HG03565 (cell line): ENCODE measurements around the gene BMPR1B.

Experiments used
- ATAC-seq: cut with Tn5 transposase; IDR thresholded peaks from one replicate; pipeline ENCODE4 v1.9.1; 2021; ENCODE audit warnings: mild to moderate bottlenecking, moderate library complexity; ENCODE audit not compliant: unreplicated experiment

Gene BMPR1B

DNA sequence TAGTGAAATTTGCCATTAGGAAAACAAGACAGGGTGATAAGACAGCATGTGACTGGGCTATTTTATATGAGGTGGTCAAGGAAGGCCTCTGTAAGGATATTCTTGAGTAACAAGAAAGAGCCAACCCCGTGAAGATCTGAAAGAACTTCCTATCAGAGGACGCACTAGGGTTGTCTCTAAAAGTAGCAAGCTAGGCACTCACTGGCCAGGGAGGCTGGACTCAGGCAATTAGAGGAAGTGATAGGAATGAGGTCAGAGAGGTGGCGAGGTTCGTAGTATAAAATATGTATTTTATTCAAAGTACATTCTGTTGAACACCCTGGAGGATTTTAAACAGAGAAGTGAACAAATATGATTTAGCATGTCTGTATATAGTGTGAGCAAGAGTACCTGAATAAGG, 4.6 kb downstream of the BMPR1B start:
- no peak for ATAC-seq

DNA sequence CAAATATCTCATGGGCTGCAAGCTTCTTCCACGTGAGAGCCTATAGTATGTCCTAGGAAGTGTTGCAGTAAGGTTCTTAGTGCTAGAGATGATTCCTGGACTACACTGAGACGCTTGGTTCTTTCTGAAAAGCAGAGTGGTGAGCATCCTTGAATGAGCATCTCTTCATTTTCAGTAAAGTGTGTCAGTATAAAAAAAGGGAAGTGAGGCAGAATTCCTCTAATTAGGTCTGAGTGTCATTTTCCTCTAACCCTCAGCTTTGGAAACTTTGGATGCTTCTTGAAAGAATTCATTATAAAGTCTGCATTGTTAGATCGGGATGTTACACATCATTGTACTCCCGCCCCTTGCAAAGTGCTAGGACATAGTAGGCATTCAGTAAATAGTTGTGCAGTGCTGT, 5.2 kb downstream of the BMPR1B start:
- ATAC-seq: no peak

DNA sequence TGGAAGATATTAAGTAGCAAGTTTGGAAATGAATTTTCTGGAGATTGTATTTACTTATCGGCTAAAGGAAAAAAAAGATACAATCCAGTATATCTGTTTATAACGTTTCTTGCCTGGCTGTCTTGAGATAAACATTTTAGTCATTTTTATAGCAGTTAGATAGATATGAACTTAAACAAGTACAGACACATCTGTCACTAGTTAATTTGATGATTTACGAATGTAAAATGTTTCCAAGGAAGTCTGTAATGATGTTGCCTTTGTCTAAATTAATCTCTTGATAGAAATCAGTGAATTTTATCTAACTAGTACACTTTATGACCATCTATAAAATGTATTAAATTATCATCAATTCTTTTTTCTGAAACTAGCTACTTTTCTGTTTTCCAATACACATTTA, 5.7 kb downstream of the BMPR1B start:
- no peak for ATAC-seq

DNA sequence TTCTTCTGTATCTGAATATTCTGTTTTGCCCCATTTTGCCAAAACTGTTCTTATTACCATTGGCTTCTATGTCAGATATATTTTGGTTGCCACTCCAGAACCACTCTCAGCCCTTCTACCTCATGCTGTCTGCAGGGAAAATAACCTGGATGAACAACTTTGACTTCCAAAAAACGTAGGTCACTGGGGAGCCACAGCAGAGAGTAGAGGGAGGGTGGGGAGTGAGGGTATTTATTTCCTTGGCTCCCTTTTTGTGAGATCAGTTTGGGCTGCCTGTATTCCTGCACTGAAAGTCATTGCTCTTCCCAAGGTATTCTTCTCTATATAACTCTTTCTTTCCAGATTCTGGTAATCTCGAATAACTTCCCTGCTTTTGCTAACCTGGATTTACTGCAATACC, 6.3 kb downstream of the BMPR1B start:
- ATAC-seq: no peak

DNA sequence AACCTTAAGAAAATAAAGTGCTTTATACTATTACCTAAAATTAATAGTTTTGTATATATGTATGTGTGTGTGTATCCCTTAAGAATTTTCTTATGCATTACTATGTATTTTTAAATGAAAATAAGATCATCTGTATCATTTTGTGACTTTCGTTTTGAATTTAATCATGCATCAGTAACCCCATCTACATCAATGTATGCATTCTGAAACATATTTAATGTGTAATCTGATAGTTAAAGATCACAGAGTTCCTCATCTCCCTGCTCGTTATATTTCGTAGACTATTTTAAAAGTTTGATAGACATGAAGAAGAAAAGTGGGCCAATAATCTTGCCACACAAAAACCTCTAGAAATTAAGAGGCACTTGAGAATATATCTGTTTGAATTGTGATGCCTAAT, 7.4 kb downstream of the BMPR1B start:
- no peak for ATAC-seq

DNA sequence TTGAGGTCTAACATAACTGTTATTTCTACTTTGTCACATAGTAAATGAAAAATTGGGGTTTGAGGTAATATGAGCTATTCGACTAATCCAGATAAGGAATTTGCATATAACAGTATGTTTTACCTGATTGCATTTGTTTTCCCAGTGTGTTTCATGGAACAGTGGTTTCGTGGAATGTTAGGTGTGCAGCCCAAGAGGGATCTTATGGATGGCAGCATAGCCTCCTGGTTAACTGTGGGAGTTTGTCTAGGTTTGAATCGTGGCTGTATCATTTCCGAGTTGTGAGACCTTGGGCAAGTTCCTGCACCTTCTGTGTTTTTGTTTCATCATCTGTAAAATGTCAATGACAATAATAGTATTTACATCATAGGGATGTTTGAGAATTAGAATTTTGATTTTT, 7.9 kb downstream of the BMPR1B start:
- no peak for ATAC-seq

DNA sequence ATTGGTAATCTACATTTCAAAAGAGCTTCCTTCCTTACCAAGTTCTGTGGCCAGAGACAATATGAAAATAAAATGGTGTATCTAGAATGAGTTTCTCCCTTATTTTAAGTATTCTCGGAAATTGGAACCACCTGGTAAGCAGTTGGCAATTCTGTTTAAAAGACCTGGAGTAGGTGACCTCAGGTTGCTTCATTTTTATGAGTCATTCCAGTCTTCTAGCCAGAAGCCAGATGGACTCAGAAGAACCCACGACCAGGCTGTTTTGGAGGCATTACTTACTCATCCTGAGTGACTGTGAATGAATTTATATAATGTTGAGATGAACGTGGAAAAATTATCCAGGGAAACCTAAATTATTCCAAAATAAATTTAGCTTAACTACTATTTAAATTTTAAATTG, 9.1 kb downstream of the BMPR1B start:
- ATAC-seq: no peak

DNA sequence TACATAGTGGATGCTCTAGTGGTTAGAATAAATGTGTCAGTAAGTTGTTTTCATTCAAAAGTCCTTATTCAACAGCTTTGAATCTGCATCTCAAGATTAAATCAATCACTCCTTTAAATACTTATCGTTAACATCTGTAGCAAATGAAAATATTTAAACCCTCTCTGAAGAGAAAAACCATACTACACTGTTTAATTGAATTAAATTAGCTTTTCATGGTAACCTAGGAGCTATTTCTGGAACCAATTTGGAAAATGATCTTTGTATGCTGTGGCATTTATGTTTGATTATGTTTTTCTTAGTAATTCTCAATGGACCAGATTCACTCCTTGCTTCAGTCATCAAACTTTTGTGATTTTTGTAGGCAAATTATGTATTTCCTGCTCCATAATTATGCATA, 9.7 kb downstream of the BMPR1B start:
- ATAC-seq: no peak

DNA sequence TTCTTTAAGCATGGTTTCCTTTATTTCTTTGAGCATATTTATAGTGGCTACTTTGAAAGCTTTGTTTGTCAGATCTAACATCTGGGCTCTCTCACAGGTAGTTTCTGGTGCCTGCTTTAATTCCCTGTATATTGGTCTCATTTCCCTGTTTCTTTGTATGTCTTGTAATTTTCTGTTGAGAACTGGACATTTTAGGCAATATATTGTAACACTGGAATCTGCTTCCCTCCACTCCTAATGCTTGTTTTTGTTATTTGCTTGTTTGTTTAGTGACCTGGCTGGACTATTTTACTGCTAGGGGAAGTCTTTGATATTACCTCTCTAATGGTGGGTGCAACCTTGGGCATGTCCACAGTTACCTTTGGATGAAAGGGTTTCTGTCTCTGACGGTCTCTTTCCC, 25.0 kb downstream of the BMPR1B start:
- ATAC-seq: no peak

DNA sequence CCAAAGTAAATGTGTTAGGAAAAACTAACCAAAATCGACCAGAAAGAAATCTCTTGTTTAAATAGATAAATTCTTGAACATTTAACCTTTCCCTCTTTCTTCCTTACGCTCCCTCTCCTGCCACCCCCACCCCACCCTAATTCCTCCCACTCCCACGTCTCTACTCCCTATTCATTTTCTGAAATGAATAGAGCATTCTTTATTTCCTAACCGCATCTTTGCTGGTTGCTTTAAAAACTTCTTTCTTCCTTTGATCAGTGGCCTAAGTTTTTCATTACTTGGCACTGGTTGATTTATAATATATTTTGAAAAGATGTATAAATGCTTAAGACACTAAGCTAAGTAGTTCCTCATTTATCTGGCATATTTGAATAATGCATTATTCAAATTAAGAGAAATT, 33.9 kb downstream of the BMPR1B start:
- ATAC-seq: no peak

DNA sequence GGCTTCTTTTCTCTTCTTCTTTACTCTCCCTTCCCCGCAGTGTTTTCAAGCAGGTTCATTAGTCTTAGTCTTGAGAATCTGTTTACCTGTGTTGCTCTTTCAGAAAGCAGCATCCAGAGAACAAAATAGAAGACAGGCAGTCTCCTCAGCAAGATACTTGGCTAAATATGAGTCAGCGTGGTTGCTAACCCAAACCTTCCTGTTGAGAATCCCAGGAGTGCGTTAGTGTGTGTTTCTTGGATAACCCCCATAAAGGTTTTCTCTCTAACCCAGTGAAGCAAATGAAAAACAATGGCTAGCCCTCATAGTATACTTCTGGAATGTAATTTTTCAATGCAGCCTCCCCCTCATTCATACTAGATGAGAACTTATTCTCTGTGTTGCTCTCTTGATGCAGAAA, 41.1 kb downstream of the BMPR1B start:
- ATAC-seq: no peak

DNA sequence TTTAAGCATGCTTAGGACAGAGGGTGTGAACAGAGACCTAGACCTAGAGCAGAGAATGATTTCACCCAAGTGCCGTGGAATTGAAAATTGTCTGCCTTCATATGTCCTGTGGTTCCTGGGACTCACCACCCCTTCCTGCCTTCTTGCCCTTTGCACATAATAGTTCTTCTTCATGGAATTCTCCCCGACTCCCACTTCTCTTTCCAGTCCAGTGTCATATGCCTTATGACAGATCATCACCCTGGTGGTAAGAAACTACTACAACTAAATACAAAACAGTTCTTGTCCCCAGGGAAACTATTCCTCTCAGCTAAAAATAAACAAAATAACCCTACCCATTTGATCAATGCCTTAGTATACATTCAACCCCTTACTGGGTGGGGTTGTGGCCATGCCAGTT, 43.3 kb downstream of the BMPR1B start:
- ATAC-seq: no peak

DNA sequence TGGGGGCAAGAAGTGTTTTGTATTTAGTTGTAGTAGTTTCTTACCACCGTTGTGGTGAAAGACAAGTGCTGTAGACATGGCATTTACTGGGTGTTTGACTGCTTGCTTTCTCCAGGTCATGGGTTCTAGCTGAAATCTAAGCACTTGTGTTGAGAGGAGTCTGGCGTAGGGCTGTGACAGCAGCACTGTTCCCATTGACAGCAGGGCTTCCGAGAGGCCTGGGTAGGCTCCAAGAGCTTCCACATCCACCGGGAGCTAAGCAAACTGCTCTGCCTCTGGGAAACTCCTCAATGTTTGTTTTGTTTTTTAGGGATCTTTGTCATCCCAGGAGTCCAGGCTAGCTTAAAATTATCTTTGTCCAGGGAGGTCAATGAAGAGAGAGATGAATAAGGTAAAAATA, 44.3 kb downstream of the BMPR1B start:
- no peak for ATAC-seq

DNA sequence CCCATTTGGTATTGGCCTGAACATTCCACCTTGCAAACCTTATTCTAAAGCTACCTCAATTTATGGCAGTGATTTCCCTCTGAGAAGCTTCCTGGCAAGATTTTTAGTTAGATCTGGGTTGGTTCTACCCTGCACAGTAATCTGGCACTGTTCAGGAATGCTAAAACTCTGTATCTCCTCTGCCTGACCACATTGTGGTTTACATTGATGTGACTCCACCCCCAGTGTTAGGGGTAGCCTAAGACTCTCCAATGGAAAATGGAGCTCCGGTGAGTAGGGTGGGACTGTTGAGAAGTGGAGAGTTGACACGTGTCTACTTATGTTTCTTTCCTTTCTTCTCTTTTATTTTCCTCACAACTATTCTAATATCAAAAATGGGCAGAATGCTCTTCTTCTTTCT, 45.4 kb downstream of the BMPR1B start:
- no peak for ATAC-seq

DNA sequence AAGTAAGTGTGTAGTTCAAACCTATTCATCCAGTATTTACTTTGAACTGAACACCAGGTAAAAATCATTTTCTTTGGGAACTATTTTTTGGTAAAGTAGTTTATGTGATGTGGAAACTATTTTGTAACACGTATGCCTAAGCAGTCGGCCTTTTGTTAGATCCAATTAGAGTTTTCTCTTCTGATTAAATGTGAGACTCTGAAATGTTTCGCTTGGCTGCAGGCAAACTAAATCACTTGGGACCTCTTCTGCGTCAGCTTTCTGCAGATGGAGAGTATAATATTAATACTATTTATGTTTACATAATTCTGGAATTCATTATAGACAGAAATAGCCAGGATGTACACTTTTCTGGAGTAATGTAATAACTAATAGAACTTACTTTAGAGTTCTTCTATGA, 46.9 kb downstream of the BMPR1B start:
- ATAC-seq: no peak

DNA sequence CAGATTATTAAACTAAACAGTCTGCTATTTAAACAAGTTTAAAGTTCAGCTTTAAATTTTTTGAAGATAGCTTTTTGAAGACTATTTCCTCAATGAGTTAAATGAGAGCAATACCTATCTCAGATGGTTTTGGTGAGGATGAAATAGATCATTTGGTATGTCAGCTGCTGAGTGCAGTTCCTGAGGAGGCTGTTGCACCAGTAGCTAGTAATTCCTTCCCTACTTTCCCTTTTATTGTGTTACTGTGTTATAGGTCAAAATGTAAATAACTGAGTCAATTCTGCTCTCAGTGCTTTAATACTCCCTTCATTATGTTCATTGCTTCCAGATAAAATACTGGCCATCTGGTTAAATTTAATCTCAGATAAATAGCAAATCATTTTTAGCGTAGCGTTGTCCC, 48.6 kb downstream of the BMPR1B start:
- no peak for ATAC-seq

DNA sequence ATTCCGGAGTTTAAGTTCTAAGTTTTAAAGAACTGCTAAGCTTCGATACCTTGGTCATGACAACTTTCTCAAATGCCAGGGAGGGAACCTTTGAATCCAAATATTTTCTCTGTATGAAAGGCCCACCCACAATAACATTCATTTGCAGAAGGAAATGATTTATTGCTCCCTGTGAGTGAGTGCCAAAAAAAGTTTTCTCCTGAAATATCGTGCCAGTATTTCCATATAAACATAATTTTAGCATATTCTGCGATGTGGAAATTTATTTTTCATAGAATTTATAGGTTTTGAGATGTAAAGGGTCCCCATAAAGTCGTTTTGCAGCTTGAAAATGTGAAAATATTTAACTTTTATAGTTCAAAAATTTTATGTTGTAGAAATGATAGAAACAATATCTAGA, 53.9 kb downstream of the BMPR1B start:
- ATAC-seq: no peak

DNA sequence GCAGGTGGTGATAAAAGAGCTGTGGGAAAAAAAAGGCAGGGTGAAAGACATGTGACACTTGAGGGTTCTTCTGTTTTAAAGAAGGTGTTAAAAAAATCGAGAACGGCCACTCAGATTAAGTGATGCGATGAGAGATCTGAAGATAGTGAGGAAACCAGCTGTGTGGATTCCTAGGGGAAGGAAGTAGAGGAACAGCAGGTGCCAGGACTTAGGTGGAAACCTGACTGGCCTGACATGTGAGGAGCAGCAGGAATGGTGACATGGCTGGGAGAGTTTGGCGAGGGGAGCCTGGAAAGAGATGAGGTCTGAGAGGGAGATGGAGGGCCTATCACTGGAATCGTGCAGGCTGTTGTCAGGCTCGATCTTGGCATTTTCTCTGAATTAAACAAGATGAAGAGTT, 55.5 kb downstream of the BMPR1B start:
- no peak for ATAC-seq

DNA sequence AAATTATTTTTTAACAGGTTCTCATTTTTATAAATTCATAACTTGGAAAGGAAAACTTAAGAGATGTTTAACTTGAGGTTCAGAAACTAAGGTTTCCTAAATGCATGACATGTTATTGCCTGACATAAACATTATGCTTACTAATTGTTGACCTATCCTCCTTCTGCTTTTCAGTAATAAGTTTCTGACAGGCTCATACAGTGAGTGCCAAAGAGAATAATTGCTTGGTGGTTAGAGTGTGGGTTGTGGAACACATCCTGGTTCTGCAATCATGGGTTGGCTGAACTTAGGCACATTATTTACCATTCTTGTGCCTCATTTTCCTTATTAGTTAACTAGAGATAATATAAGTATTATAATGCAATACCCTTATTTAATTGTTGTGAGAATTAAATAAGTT, 56.5 kb downstream of the BMPR1B start:
- no peak for ATAC-seq

DNA sequence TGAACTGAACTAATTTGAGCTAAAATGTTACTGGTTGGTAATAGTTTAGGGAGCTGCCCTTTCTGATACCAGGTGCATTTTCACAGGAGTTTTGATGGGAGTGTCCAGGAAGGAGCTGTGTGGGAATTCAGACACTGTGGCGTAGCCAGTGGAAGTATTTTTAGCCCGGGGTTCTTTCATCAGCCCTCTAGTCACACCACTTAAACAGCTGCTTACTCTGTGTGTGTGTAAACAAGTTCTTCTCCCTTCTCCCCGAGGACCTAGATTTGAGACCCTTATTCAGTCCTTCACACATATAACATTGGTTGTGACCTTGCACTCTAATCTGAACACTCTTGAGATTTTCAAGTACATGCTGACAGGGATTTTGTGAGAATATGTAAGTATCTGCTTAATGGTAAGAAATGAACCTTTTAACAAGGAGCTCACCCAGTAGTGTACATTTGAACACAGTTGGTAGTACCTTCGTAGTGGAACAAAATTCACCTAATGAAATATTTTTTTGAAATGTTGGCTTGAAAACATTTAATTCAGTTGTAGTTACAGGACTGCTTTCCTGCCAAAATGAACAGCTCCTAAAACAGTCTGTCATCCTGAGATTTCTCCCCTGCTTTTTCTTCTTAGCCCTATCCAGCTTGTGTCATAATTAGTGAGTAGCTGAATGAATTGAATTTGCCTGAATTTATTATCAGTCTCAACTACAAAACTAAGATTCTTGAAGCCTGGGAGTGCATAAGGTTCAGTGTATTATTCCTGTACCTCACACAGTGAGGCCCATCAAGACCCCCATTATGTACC, 61.8 kb downstream of the BMPR1B start:
- ATAC-seq: no peak

DNA sequence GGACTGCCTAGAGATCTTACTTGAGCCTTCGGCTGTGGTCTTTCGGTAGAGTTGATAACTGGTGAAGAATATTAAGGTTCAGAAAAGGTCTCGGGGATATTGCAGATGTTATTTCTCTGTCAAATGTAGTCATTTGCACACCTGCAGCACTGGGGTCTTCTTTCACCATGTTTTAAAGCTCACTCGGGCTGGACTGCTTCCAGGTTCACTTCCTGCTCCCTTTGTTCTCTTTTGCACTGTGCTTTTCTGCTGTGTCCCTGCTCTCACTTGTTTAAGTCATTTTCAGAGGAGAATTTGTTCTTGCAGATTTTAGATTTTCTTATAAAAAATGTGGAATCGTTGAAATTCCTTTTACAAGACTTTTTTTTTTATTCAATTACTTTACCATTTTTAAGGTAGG, 68.5 kb downstream of the BMPR1B start:
- no peak for ATAC-seq

DNA sequence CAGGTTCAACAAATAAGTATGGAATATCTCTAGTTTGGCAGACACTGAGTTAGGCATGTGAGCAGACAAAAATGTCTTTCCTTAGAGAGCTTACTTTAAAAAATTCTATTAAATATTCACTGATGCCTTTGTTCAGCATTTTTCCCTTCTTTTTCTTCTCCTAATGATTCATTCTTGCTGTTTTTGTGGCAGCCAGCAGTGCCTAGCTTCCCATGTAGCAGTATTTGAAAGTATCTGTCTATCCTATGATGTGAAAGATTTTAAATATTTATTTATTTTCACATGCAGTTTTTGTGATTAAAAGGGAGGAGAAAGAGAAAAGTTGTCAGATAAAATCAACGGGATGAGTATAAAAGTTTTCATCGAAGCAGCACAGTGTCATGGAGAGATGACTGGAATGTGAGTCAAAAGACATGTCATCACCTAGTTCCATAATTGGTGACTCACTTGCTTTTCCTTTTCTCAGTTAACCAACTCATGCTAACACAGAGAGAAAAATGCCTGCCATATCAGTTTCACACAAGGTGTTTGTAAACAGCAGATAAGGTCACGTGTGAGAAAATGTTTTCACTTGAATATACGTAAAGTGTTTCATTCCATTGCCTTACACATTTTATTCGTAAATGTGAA, 69.8 kb downstream of the BMPR1B start:
- ATAC-seq: no peak

DNA sequence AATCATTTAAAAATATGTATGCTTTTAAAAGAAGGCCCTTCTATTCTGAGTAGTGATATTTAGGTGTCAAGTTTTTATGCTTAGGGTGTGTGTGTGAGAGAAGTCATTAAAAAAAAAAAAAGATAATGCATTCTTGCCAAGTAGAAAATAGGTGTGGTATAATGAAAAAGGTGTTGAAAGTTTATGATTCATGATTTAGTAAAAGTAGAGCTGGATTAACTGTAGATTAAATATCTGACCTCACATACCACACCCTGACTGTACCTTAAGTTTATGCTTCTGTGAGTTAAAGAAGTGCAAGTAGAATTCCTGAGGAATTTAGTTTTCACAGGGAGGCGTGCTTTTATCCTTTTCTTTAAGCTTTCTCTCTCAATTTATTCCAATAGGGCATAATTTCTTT, 71.1 kb downstream of the BMPR1B start:
- no peak for ATAC-seq
